Activated T-cell treated with anti-CD3 and anti-CD28 coated beads, Interleukin-2, amount 50 U/mL, for 24 hours (primary cell): Measurements from ENCODE around the gene TSFM.

ENCODE experiments used
- DNase-seq: peaks from one replicate; pipeline ENCODE4 v3.0.0-alpha.2; 2020
- H3K27ac Mint-ChIP-seq: 2 replicates; pipeline ENCODE4 v1.8.0; 2020; ENCODE audit warnings: mild to moderate bottlenecking, mixed read lengths
- H3K27me3 Mint-ChIP-seq: 2 replicates; pipeline ENCODE4 v1.8.0; 2020; ENCODE audit warnings: mixed read lengths
- H3K36me3 Mint-ChIP-seq: 2 replicates; pipeline ENCODE4 v1.8.0; 2020; ENCODE audit warnings: low read depth, mixed read lengths
- H3K4me1 Mint-ChIP-seq: 2 replicates; pipeline ENCODE4 v1.8.0; 2020; ENCODE audit warnings: low read depth, mixed read lengths
- H3K4me3 Mint-ChIP-seq: 2 replicates; pipeline ENCODE4 v1.8.0; 2020; ENCODE audit warnings: mild to moderate bottlenecking, moderate library complexity, mixed read lengths
- H3K9me3 Mint-ChIP-seq: 2 replicates; pipeline ENCODE4 v1.8.0; 2020; ENCODE audit warnings: mixed read lengths

TSFM gene

GRCh38 chr12:57802607-57803006 is 20.0 kb downstream of the TSFM start:
- no peaks in the 10 kb centered on the region for H3K27me3 Mint-ChIP-seq
- DNase-seq, result no peak
- H3K4me1 Mint-ChIP-seq, result peaks cover 4% of the 10 kb centered on the region
- H3K27ac Mint-ChIP-seq, result peak overlapping the region; percentile 11
- no peak overlapping the region for H3K4me3 Mint-ChIP-seq
- no peaks in the 10 kb centered on the region for H3K9me3 Mint-ChIP-seq
- peaks cover 72% of the 10 kb centered on the region for H3K36me3 Mint-ChIP-seq

- no peak overlapping the region for H3K4me3 Mint-ChIP-seq
- peaks cover 4% of the 10 kb centered on the region for H3K4me1 Mint-ChIP-seq
- no peak overlapping the region for H3K27ac Mint-ChIP-seq
- no peaks in the 10 kb centered on the region for H3K9me3 Mint-ChIP-seq
- no peaks in the 10 kb centered on the region for H3K27me3 Mint-ChIP-seq
- peak; percentile 44 for DNase-seq
- peaks cover 74% of the 10 kb centered on the region for H3K36me3 Mint-ChIP-seq
These were observed 20.8 kb downstream of the TSFM start for GRCh38 chr12:57803319-57803893.

- Mint-ChIP-seq H3K36me3 (peaks cover 73% of the 10 kb centered on the region), H3K27ac (no peak overlapping the region), H3K4me1 (peaks cover 4% of the 10 kb centered on the region), H3K27me3 (no peaks in the 10 kb centered on the region), H3K4me3 (no peak overlapping the region), H3K9me3 (no peaks in the 10 kb centered on the region)
- DNase-seq, result no peak
These were observed 24.1 kb downstream of the TSFM start for GRCh38 chr12:57806677-57807076.

GRCh38 chr12:57807285-57807684 is 24.7 kb downstream of the TSFM start:
- Mint-ChIP-seq H3K4me1 (peaks cover 3% of the 10 kb centered on the region), H3K27ac (no peak overlapping the region), H3K9me3 (no peaks in the 10 kb centered on the region), H3K36me3 (peaks cover 69% of the 10 kb centered on the region), H3K4me3 (no peak overlapping the region), H3K27me3 (no peaks in the 10 kb centered on the region)
- no peak for DNase-seq

- no peaks in the 10 kb centered on the region for H3K9me3 Mint-ChIP-seq
- no peaks in the 10 kb centered on the region for H3K4me1 Mint-ChIP-seq
- H3K27me3 Mint-ChIP-seq, result no peaks in the 10 kb centered on the region
- no peak for DNase-seq
- no peak overlapping the region for H3K4me3 Mint-ChIP-seq
- peaks cover 64% of the 10 kb centered on the region for H3K36me3 Mint-ChIP-seq
- no peak overlapping the region for H3K27ac Mint-ChIP-seq
These were observed 25.8 kb downstream of the TSFM start for GRCh38 chr12:57808351-57808750.

GRCh38 chr12:57809425-57809824 is 26.8 kb downstream of the TSFM start:
- no peak for DNase-seq
- no peaks in the 10 kb centered on the region for H3K27me3 Mint-ChIP-seq
- H3K36me3 Mint-ChIP-seq, result peaks cover 59% of the 10 kb centered on the region
- no peaks in the 10 kb centered on the region for H3K9me3 Mint-ChIP-seq
- H3K4me1 Mint-ChIP-seq, result no peaks in the 10 kb centered on the region
- H3K27ac Mint-ChIP-seq, result no peak overlapping the region
- H3K4me3 Mint-ChIP-seq, result no peak overlapping the region

- no peak for DNase-seq
- H3K4me3 Mint-ChIP-seq, result no peak overlapping the region
- peaks cover 53% of the 10 kb centered on the region for H3K36me3 Mint-ChIP-seq
- H3K27me3 Mint-ChIP-seq, result no peaks in the 10 kb centered on the region
- no peaks in the 10 kb centered on the region for H3K4me1 Mint-ChIP-seq
- H3K27ac Mint-ChIP-seq, result no peak overlapping the region
- H3K9me3 Mint-ChIP-seq, result no peaks in the 10 kb centered on the region
These were observed 27.9 kb downstream of the TSFM start for GRCh38 chr12:57810450-57810849.

GRCh38 chr12:57811028-57811755 is 28.6 kb downstream of the TSFM start:
- no peaks in the 10 kb centered on the region for H3K27me3 Mint-ChIP-seq
- H3K36me3 Mint-ChIP-seq, result peaks cover 51% of the 10 kb centered on the region
- DNase-seq, result no peak
- no peak overlapping the region for H3K27ac Mint-ChIP-seq
- no peaks in the 10 kb centered on the region for H3K9me3 Mint-ChIP-seq
- H3K4me1 Mint-ChIP-seq, result no peaks in the 10 kb centered on the region
- no peak overlapping the region for H3K4me3 Mint-ChIP-seq

GRCh38 chr12:57813111-57813970 is 30.8 kb downstream of the TSFM start:
- Mint-ChIP-seq H3K27me3 (no peaks in the 10 kb centered on the region), H3K4me1 (no peaks in the 10 kb centered on the region), H3K36me3 (peaks cover 31% of the 10 kb centered on the region), H3K9me3 (no peaks in the 10 kb centered on the region), H3K4me3 (no peak overlapping the region), H3K27ac (no peak overlapping the region)
- DNase-seq, result no peak

GRCh38 chr12:57813971-57814772 is 31.6 kb downstream of the TSFM start:
- H3K36me3 Mint-ChIP-seq, result peaks cover 28% of the 10 kb centered on the region
- no peak overlapping the region for H3K4me3 Mint-ChIP-seq
- H3K4me1 Mint-ChIP-seq, result no peaks in the 10 kb centered on the region
- DNase-seq, result no peak
- H3K27ac Mint-ChIP-seq, result no peak overlapping the region
- no peaks in the 10 kb centered on the region for H3K27me3 Mint-ChIP-seq
- no peaks in the 10 kb centered on the region for H3K9me3 Mint-ChIP-seq

GRCh38 chr12:57815177-57816000 is 32.8 kb downstream of the TSFM start:
- H3K4me3 Mint-ChIP-seq, result no peak overlapping the region

GRCh38 chr12:57816001-57816854 is 33.6 kb downstream of the TSFM start:
- Mint-ChIP-seq H3K4me1 (no peaks in the 10 kb centered on the region), H3K9me3 (no peaks in the 10 kb centered on the region), H3K36me3 (peaks cover 28% of the 10 kb centered on the region), H3K4me3 (no peak overlapping the region), H3K27me3 (no peaks in the 10 kb centered on the region), H3K27ac (no peak overlapping the region)
- no peak for DNase-seq

More at GRCh38 chr12:57815177-57816000, 32.8 kb downstream of the TSFM start:
- Mint-ChIP-seq H3K27ac (no peak overlapping the region), H3K27me3 (no peaks in the 10 kb centered on the region), H3K9me3 (no peaks in the 10 kb centered on the region), H3K4me1 (no peaks in the 10 kb centered on the region), H3K36me3 (peaks cover 29% of the 10 kb centered on the region)
- DNase-seq, result no peak

GRCh38 chr12:57816855-57817151 is 34.2 kb downstream of the TSFM start:
- Mint-ChIP-seq H3K27me3 (no peaks in the 10 kb centered on the region), H3K4me1 (no peaks in the 10 kb centered on the region), H3K9me3 (no peaks in the 10 kb centered on the region), H3K36me3 (peaks cover 30% of the 10 kb centered on the region), H3K27ac (no peak overlapping the region), H3K4me3 (no peak overlapping the region)
- DNase-seq, result no peak
